RWPE2 (cell line): ENCODE data around the gene ALDH2.
A peak's percentile ranks its signal among the peaks of the same experiment; 100 is the strongest.

Experiments
- ATAC-seq: fragments of 200-7000 bp; cut with Tn5 transposase; 3 replicates; pipeline ENCODE4 v1.9.1; 2021; ENCODE audit warnings: low read depth
- DNase-seq: peaks from one replicate; pipeline ENCODE4 v3.0.0-alpha.2; 2020; ENCODE audit warnings: low spot score
- H3K27ac ChIP-seq: fragments of 450-650 bp; 2 replicates; pipeline ENCODE4 v1.5.1; 2017; ENCODE audit warnings: mild to moderate bottlenecking; ENCODE audit not compliant: poor library complexity, severe bottlenecking
- H3K27me3 ChIP-seq: fragments of 250-450 bp; sonication (Bioruptor Pico); 2 replicates; pipeline ENCODE4 v1.5.1; 2021; ENCODE audit warnings: mild to moderate bottlenecking, moderate library complexity; ENCODE audit not compliant: insufficient read depth, poor library complexity, severe bottlenecking
- H3K36me3 ChIP-seq: fragments of 250-450 bp; sonication (Bioruptor Pico); 2 replicates; pipeline ENCODE4 v1.5.1; 2020; ENCODE audit warnings: low read depth, mild to moderate bottlenecking, moderate library complexity
- H3K4me1 ChIP-seq: fragments of 250-450 bp; sonication (Bioruptor Pico); 2 replicates; pipeline ENCODE4 v1.5.1; 2021; ENCODE audit warnings: mild to moderate bottlenecking, moderate library complexity; ENCODE audit not compliant: insufficient read depth, poor library complexity, severe bottlenecking
- H3K4me3 ChIP-seq: fragments of 250-450 bp; sonication (Bioruptor Pico); 2 replicates; pipeline ENCODE4 v1.5.1; 2021; ENCODE audit warnings: mild to moderate bottlenecking, moderate library complexity; ENCODE audit not compliant: severe bottlenecking
- H3K9me3 ChIP-seq: fragments of 250-450 bp; sonication (Bioruptor Pico); 2 replicates; pipeline ENCODE4 v1.5.1; 2021; ENCODE audit warnings: mild to moderate bottlenecking, moderate library complexity; ENCODE audit not compliant: severe bottlenecking
- CTCF ChIP-seq: fragments of 450-650 bp; IDR thresholded peaks from one replicate; pipeline ENCODE4 v1.5.1; 2017; ENCODE audit warnings: mild to moderate bottlenecking, moderate library complexity; ENCODE audit not compliant: poor library complexity, severe bottlenecking

ALDH2 gene

GRCh38 chr12:111769599-111769998 lies 2.9 kb downstream of the ALDH2 start:
- peaks cover 20% of the 10 kb centered on the region for H3K4me1 ChIP-seq
- no peaks in the 10 kb centered on the region for H3K9me3 ChIP-seq
- DNase-seq (no peak), ATAC-seq (no peak)
- no peaks in the 10 kb centered on the region for H3K27me3 ChIP-seq
- no peak for TF ChIP-seq CTCF
- no peak overlapping the region for H3K27ac ChIP-seq
- H3K4me3 ChIP-seq: no peak overlapping the region
- no peaks in the 10 kb centered on the region for H3K36me3 ChIP-seq

GRCh38 chr12:111773801-111774551 lies 7.2 kb downstream of the ALDH2 start:
- Histone ChIP-seq H3K9me3 (no peaks in the 10 kb centered on the region), H3K4me1 (peaks cover 31% of the 10 kb centered on the region), H3K27ac (peak overlapping the region; percentile 54), H3K36me3 (no peaks in the 10 kb centered on the region), H3K27me3 (no peaks in the 10 kb centered on the region), H3K4me3 (no peak overlapping the region)
- no peak for DNase-seq
- TF ChIP-seq CTCF: no peak
- peak; percentile 74 for ATAC-seq

GRCh38 chr12:111775205-111776193 lies 8.8 kb downstream of the ALDH2 start:
- DNase-seq (no peak), ATAC-seq (peak; percentile 48)
- Histone ChIP-seq H3K4me1 (peaks cover 31% of the 10 kb centered on the region), H3K9me3 (no peaks in the 10 kb centered on the region), H3K27ac (peak overlapping the region; percentile 54), H3K4me3 (no peak overlapping the region), H3K27me3 (no peaks in the 10 kb centered on the region), H3K36me3 (no peaks in the 10 kb centered on the region)
- no peak for TF ChIP-seq CTCF

GRCh38 chr12:111776836-111777344 lies 10.2 kb downstream of the ALDH2 start:
- H3K4me1 ChIP-seq: peaks cover 31% of the 10 kb centered on the region
- no peak overlapping the region for H3K27ac ChIP-seq
- H3K27me3 ChIP-seq: no peaks in the 10 kb centered on the region
- no peak for TF ChIP-seq CTCF
- H3K4me3 ChIP-seq: no peak overlapping the region
- peaks cover 2% of the 10 kb centered on the region; the same call in 1 of the 2 replicates for H3K36me3 ChIP-seq
- no peak for ATAC-seq
- no peaks in the 10 kb centered on the region for H3K9me3 ChIP-seq
- no peak for DNase-seq
